ENCODE measurements around the gene SYAP1. TPM values are rescaled to one million over a fixed set of nuclear protein-coding genes. Genes with fewer than 3 reads are reported as not detected.
"Not testable (repeated sequence)": the region's sequence is repeated elsewhere in the genome, so short reads cannot be mapped to it uniquely, and the experiment has no call there.

Gene SYAP1, protein sequence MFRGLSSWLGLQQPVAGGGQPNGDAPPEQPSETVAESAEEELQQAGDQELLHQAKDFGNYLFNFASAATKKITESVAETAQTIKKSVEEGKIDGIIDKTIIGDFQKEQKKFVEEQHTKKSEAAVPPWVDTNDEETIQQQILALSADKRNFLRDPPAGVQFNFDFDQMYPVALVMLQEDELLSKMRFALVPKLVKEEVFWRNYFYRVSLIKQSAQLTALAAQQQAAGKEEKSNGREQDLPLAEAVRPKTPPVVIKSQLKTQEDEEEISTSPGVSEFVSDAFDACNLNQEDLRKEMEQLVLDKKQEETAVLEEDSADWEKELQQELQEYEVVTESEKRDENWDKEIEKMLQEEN
- 10 to 100 TPM; 31.6 to 34.4 (median 33.7) TPM for polyA plus RNA-seq (ENCODE audit: insufficient read length in 4 of 4)

DNA sequence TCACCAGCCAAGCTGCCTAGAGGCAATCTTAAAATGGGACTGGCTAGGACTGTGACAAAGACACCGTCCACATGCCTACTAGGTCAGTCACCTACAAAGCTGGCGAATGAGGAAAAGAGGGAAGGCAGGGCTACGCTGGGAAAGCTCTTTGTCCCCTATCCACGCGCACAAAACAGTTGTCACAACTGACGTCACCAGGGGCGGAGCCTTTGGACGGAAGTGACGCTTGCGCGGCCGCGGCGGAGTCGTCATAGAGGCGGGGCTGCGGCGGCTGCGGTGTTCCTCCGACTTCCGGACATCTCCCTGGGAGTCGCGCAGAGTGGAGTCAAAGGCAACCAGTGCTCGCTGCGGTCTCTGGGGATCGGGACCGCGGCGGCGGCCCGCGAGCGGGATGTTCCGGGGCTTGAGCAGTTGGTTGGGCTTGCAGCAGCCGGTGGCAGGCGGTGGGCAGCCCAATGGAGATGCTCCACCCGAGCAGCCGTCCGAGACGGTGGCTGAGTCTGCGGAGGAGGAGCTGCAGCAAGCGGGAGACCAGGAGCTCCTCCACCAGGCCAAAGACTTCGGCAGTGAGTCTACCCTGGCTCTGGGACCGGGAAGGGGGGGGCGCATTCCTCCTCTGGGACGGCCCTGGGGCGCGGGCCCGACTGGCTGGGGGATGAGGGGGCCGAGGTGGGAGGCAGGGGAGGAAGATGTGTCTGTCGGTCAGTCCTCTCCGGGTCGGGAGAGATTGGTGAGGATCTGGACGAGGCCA, at the start of gene SYAP1:
Gene SYAP1 (plus strand): TSS at position 279 of the 751 bp plus-strand sequence. CDS start 113 bp downstream, at position 392.
- peak; percentile 83 to 89 (median 86) for DNase-seq (ENCODE audit: low read depth in 4 of 4, low spot score in 3 of 4)

DNA sequence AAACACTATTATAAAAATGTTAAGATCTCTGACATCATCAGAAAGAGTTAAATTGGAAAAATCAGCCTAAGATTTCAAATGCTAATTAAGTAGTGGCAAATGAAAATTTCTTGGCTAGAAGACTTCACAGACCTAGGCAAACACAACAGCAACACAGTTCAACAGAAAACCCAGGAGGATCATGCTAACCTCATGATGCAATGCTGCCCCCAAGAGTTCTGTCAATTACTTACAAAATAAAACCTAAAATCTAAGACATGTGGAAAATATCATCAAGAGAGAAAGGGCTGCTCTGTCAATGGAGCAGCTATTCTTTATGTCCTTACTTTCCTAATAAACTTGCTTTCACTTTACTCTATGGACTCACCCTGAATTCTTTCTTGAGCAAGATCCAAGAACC, 48.4 kb upstream of the SYAP1 start:
- peak in 3 of 4 donors; percentile 16 to 22 (median 18) for DNase-seq (ENCODE audit: low read depth in 4 of 4, low spot score in 3 of 4)

DNA sequence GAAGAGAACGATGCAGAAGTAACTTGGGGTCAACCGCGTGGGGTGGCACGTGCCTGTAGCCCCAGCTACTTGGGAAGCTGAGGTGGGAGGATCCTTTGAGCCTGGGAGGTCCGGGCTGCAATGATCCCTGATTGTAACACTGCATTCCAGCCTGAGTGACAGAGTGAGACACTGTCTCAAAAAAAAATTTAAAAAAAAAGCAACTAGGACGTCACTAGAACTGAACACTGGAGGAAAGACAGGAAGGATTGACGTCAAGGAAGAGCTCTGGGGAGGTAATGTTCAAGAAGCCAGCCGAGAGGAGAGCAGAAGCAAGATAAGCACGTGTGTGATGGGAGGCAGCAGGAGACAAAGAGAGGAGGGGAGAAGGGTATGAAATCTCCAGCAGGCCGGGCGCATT, 40.7 kb upstream of the SYAP1 start:
- DNase-seq (ENCODE audit: low read depth in 4 of 4, low spot score in 3 of 4) = no peak

GRCh38 chrX:16683007-16683664, 36.3 kb upstream of the SYAP1 start:
- DNase-seq (ENCODE audit: low read depth in 4 of 4, low spot score in 3 of 4) = no peak

GRCh38 chrX:16687514-16687913, 31.9 kb upstream of the SYAP1 start:
- no peak for DNase-seq (ENCODE audit: low read depth in 4 of 4, low spot score in 3 of 4)

- DNase-seq (ENCODE audit: low read depth in 4 of 4, low spot score in 3 of 4) = no peak
Measured at GRCh38 chrX:16695079-16695676, 24.2 kb upstream of the SYAP1 start.

GRCh38 chrX:16696956-16697355, 22.5 kb upstream of the SYAP1 start:
- no peak for DNase-seq (ENCODE audit: low read depth in 4 of 4, low spot score in 3 of 4)

DNA sequence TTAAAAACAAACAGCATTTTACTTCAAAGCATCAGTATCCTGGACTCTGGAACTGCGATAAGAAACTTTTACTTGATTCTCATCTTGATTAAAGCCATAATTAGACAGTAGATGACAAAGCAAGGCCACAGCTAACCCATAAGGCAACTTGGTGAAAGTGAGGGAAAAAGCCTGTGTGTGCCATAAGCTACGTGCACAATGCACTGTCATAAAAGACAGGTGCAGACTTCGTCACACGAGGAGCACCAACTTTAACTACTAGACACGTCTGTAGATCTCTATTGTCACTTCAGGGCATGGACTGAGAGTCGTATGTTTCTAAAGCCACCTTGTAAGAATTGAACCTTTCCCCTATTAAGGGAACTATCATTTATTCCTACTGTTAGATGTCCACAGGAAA, 20.0 kb upstream of the SYAP1 start:
- DNase-seq (ENCODE audit: low read depth in 4 of 4, low spot score in 3 of 4) = no peak

DNA sequence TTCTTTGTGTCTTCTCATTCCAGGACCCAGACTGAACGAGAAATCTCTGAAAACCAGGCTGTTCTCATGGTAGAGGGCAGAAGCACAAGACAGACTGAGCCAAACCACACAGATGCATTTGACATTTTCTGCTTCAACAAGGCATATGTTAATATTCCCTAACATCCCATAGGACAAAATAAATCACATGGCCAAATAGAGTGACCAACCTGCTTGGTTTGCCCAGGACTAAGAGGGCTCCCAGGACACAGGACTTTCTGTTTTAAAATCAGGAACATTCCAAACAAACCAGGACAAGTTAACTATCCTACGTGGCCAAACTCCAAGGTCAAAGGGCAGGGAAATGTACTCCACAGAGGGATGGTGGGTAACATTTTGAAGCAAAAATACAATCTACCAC, 18.7 kb upstream of the SYAP1 start:
- no peak for DNase-seq (ENCODE audit: low read depth in 4 of 4, low spot score in 3 of 4)

DNA sequence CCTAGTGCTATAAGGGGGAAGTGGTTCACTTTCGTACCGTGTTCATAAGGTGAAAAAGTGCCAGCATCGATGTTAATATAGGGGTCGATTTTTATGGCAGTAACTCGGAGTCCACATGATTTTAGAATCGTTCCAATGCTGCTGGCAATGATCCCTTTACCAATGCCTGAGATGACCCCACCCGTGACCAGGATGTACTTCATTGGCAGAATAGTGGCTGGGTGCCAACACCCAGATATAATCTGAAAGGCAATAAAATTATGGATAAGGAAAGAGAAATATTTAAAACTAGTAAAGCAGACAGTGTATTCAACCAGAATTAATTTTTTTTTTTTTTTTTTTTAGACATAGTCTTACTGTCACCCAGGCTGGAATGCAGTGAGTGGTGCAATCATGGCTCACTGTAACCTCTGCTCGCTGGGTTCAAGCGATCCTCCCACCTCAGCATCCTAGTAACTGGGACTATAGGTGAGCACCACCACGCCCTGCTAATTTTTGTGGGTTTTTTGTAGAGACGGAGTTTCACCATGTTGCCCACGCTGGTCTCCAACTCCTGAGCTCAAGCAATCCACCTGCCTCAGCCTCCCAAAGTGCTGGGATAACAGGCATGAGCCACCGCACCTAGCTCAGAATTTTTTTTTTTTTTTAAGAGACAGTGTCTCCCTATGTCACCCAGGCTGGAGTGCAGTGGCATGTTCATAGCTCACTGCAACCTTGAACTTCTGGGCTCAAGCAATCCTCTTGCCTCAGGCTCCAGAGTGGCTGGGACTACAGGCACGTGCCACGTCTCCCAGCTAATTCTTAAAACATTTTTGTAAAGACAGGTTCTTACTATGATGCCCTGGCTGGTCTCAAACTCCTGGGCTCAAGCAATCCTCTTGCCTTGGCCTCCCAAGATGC, 16.5 kb upstream of the SYAP1 start:
- DNase-seq (ENCODE audit: low read depth in 4 of 4, low spot score in 3 of 4) = no peak

- DNase-seq (ENCODE audit: low read depth in 4 of 4, low spot score in 3 of 4) = no peak
Measured at GRCh38 chrX:16705370-16705769, 14.0 kb upstream of the SYAP1 start.

GRCh38 chrX:16708016-16708415, 11.4 kb upstream of the SYAP1 start:
- no peak for DNase-seq (ENCODE audit: low read depth in 4 of 4, low spot score in 3 of 4)

DNA sequence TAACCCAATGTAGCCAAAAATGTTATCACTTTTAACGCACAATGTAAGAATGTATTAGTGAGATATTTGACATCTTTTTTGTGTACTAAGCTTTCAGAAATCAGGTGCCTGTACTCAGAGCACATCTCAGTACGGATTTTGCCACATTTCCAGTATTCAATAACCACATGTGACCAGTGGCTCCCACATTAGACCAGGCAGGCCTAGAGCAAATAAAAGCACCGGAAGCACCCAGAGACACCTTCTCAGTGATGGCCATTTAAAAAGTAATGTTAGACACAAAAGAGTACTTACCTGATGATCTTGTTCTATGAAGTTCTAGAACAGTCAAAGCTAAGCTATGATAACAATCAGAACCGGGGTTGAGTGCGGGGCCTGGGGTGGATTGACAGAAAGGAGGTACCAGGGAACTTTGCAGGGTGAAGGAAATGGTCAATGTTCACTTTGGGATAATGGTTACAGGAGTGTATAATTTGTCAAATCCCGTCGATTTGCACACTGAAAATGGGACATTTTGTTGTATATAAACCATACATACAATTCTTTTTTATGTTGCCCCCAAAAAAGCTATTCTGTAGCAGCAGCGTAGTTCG, 8.1 kb upstream of the SYAP1 start:
- no peak for DNase-seq (ENCODE audit: low read depth in 4 of 4, low spot score in 3 of 4)

- no peak for DNase-seq (ENCODE audit: low read depth in 4 of 4, low spot score in 3 of 4)
Measured at GRCh38 chrX:16711893-16712547, 7.4 kb upstream of the SYAP1 start.

DNA sequence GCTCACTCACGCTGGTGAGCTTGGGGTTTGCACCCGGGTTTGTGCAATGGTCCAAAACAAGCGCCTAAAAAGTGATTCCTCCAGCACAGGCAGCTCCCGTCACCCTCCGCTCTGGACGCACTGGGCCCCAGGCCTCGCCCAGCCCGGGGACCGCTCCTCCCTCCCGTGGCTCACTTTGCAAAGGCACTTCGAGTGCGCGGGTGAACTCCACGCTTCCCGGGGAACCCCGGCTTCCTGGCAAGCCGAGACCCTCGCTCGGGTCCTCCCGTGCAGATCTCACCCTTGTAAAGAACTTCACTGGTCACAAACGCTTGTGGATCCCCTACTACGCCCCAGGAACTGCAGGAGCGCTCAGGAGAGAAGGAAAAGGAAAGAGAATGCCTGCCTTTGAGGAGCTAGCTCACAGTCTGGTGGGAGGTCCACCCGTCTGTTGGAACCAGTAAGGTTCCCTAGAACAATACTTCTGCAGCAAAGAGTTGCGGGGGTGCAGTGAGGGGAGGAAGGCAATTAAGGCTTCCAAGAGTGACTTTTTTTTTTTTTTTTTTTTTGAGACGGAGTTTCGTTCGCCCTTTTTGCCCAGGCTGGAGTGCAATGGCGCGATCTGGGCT, 6.8 kb upstream of the SYAP1 start, which contains the start of gene CTPS2:
Gene CTPS2 (minus strand): TSS at position 122 of the 608 bp plus-strand sequence. CDS start 9,767 bp downstream, outside the sequence.
- DNase-seq (ENCODE audit: low read depth in 4 of 4, low spot score in 3 of 4) = peak in 2 of 4 donors; percentile 47 to 49

GRCh38 chrX:16714504-16714903, 4.9 kb upstream of the SYAP1 start:
- DNase-seq (ENCODE audit: low read depth in 4 of 4, low spot score in 3 of 4) = no peak

GRCh38 chrX:16715638-16716037, 3.8 kb upstream of the SYAP1 start:
- DNase-seq (ENCODE audit: low read depth in 4 of 4, low spot score in 3 of 4) = not testable (repeated sequence)

- not testable (repeated sequence) for DNase-seq (ENCODE audit: low read depth in 4 of 4, low spot score in 3 of 4)
Measured at GRCh38 chrX:16716451-16716850, 3.0 kb upstream of the SYAP1 start.

All from right renal pelvis (tissue), 4 donors.